DOHH2 (cell line): ENCODE results near the gene OAS2.

Source experiments
- CTCF ChIP-seq: fragments of 200-600 bp; sonication (generic); IDR thresholded peaks from one replicate; pipeline ENCODE4 v1.5.1; 2014; ENCODE audit warnings: antibody characterized with exemption, mild to moderate bottlenecking, low read depth, low read length; ENCODE audit not compliant: poor library complexity, severe bottlenecking
- EZH2phosphoT487 ChIP-seq: fragments of 200-600 bp; sonication (generic); IDR thresholded peaks from 2 replicates; pipeline ENCODE4 v1.6.1; 2017; ENCODE audit warnings: borderline replicate concordance, mild to moderate bottlenecking, antibody characterized with exemption, low read length, moderate library complexity, mixed read lengths

GRCh38 chr12:112937741-112938719, 40.3 kb upstream of the OAS2 start, which contains the start of gene OAS3:
- TF ChIP-seq CTCF (peak; percentile 6), EZH2phosphoT487 (no peak)
